HepG2 (cell line): ENCODE data around the gene DLL4. TPM values are rescaled to one million over a fixed set of nuclear protein-coding genes. Genes with fewer than 3 reads are reported as not detected.

ENCODE experiments used
- CBX1 ChIP-seq: IDR thresholded peaks from one replicate; pipeline ENCODE4 v1.6.1; 2016; ENCODE audit warnings: antibody characterized with exemption, low read depth
- CREBL2 ChIP-seq: sonication (generic); formaldehyde crosslinking; IDR thresholded peaks from 2 replicates; pipeline ENCODE4 v1.8.1; 2023; ENCODE audit warnings: missing genetic modification reagents, mild to moderate bottlenecking, borderline replicate concordance
- PATZ1 ChIP-seq: sonication (generic); formaldehyde crosslinking; IDR thresholded peaks from 2 replicates; pipeline ENCODE4 v1.4.0; 2020; ENCODE audit warnings: missing genetic modification reagents
- SRY ChIP-seq: sonication (generic); formaldehyde crosslinking; IDR thresholded peaks from 2 replicates; pipeline ENCODE4 v1.8.0; 2022; ENCODE audit warnings: mild to moderate bottlenecking, missing genetic modification reagents
- ZBTB39 ChIP-seq: sonication (generic); formaldehyde crosslinking; IDR thresholded peaks from 2 replicates; pipeline ENCODE4 v1.5.0; 2020; ENCODE audit warnings: missing genetic modification reagents
- ZBTB49 ChIP-seq: sonication (generic); formaldehyde crosslinking; IDR thresholded peaks from 2 replicates; pipeline ENCODE4 v1.4.0; 2020; ENCODE audit warnings: missing genetic modification reagents, borderline replicate concordance
- ZMYM2 ChIP-seq: sonication (generic); formaldehyde crosslinking; IDR thresholded peaks from 2 replicates; pipeline ENCODE4 v1.8.0; 2022; ENCODE audit warnings: mild to moderate bottlenecking, missing genetic modification reagents
- ZNF101 ChIP-seq: sonication (generic); formaldehyde crosslinking; IDR thresholded peaks from 2 replicates; pipeline ENCODE4 v1.4.0; 2020; ENCODE audit warnings: mild to moderate bottlenecking, low read depth, missing genetic modification reagents, borderline replicate concordance
- ZNF687 ChIP-seq: sonication (generic); formaldehyde crosslinking; IDR thresholded peaks from 2 replicates; pipeline ENCODE4 v1.5.1; 2020; ENCODE audit warnings: mild to moderate bottlenecking, missing genetic modification reagents, moderate library complexity
- ZNF776 ChIP-seq: sonication (generic); formaldehyde crosslinking; IDR thresholded peaks from 2 replicates; pipeline ENCODE4 v1.4.0; 2020; ENCODE audit warnings: mild to moderate bottlenecking, missing genetic modification reagents
- polyA plus RNA-seq, 8 experiments: library from polyadenylated mRNA; depleted of rRNA in 3 of 8; stranded (reverse) in 7 of 8; unstranded in 1 of 8; fragments of >200 nt; fragmentation: Illumina TruSeq in 4 of 8; extraction: Trizol in 4 of 8; gene quantifications; 2 replicates each; pipeline versions ENCODE4 v1.2.1 to v1.2.3, GENCODE V29; 2011 to 2016; ENCODE audit warnings: low read depth in 4 of 8, missing spikeins in 1 of 8, mixed read lengths in 1 of 8; ENCODE audit not compliant: insufficient read depth in 1 of 8
- total RNA-seq, 5 experiments: library from RNA; depleted of rRNA; stranded (reverse); fragments of >200 nt; fragmentation: Illumina TruSeq; extraction: Trizol; gene quantifications; 2 replicates each; pipeline ENCODE4 v1.2.3, GENCODE V29; 2016; ENCODE audit warnings: low read depth in 1 of 5
- TF ChIP-seq, protein P1 (sequence below): sonication (generic); formaldehyde crosslinking; IDR thresholded peaks from 2 replicates; pipeline ENCODE4 v1.8.1; 2023; ENCODE audit warnings: mild to moderate bottlenecking, moderate library complexity, missing genetic modification reagents
- TF ChIP-seq, protein P2 (sequence below): sonication (generic); formaldehyde crosslinking; IDR thresholded peaks from 2 replicates; pipeline ENCODE4 v1.4.0; 2020; ENCODE audit warnings: low read depth, mild to moderate bottlenecking, missing genetic modification reagents

DLL4 gene
- total and polyA plus RNA-seq, 2 of the 13 experiments (the other 11 are each of a cell fraction or from before 2014, with no cell fraction given), result 0.20 to 0.25 TPM

DNA sequence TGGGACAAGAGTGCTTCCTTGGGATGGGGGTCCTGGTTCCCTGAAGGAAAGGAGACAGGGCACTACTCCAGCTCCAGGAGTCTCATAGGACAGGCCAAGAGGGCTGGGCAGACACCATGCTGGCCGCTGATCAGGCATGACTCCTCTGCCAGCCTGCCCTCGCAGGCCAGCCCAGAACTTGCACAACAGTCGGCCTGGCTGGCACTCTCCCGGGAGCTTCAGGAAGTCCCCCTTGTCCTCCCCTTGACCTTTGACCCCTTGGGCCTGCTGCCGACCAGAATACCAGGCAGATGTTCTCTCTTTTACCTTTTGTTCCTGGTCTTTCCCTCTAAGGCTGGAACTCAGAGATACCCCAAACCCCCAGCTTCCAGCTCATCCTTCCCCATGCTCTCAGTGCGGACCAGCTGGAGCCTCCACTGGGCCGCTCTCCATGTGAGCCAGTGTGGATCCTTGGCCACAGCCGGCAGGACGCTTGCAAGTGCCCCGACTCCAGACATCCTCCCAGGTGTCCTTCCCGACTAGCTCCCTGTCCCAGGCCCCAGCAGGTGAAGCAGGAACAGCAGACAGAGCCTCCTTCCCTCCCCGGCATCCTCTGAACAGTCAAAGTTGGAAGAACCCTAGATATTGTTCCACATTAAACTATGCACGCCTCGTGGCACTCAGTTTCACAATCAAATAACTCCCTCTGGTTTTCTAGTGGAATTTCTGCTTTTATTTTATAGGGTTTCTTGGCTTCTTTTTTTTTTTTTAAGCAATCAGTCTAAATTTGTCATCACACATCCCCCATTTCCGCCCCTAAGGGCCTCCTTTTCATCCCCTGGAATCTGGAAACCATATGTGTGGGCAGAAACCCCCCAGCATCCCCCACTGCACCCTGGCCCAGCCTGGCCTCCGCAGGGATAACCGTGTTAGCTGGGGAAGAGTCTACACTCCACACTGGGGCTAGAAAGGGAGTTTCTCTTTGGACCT lies 19.2 kb upstream of the DLL4 start (continued):
- TF ChIP-seq ZNF687 (CRISPR knock-in tag) (peak; percentile 81), ZMYM2 (CRISPR knock-in tag) (0 out of 2 replicates have a peak, but pooled peaks have one; percentile 29), PATZ1 (CRISPR knock-in tag) (0 out of 2 replicates have a peak, but pooled peaks have one; percentile 40), ZBTB39 (CRISPR knock-in tag) (0 out of 2 replicates have a peak, but pooled peaks have one; percentile 35), ZBTB49 (CRISPR knock-in tag) (no peak), SRY (CRISPR knock-in tag) (peak; percentile 61; the same call in 1 of the 2 replicates), ZNF101 (CRISPR knock-in tag) (no peak), ZNF776 (CRISPR knock-in tag) (0 out of 2 replicates have a peak, but pooled peaks have one; percentile 49), CBX1 (no peak), CREBL2 (no peak)
- TF ChIP-seq, protein P1, sequence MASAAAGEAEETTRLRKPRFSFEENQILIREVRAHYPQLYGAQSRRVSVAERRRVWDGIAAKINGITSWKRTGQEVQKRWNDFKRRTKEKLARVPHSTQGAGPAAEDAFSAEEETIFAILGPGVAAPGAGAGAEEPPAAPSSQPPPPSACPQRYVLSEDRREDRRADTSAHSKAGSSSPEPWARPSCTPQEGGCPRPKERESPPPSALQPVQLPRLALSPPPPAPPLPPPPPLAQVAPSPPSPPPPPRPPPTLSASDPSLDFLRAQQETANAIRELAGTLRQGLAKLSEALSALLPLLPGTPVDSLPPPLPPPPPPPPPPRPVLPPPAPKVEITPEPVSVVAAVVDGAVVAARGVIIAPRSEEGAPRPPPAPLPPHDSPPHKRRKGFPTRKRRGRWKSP, result no peak
- TF ChIP-seq, protein P2, sequence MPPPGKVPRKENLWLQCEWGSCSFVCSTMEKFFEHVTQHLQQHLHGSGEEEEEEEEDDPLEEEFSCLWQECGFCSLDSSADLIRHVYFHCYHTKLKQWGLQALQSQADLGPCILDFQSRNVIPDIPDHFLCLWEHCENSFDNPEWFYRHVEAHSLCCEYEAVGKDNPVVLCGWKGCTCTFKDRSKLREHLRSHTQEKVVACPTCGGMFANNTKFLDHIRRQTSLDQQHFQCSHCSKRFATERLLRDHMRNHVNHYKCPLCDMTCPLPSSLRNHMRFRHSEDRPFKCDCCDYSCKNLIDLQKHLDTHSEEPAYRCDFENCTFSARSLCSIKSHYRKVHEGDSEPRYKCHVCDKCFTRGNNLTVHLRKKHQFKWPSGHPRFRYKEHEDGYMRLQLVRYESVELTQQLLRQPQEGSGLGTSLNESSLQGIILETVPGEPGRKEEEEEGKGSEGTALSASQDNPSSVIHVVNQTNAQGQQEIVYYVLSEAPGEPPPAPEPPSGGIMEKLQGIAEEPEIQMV (CRISPR knock-in tag), result no peak
